ENCODE results near the gene SSBP4. TPM values are rescaled to one million over a fixed set of nuclear protein-coding genes. Genes with fewer than 3 reads are reported as not detected.

The SSBP4 gene
- total and polyA plus RNA-seq, 2 donors (not counting 1 experiment from before 2014, with no cell fraction given): 12.8 to 58.6 TPM

GRCh38 chr19:18461471-18461870, 42.3 kb downstream of the SSBP4 start:
- no peak for DNase-seq (ENCODE audit: low read depth in 2 of 2)
- H3K36me3 ChIP-seq (ENCODE audit: control insufficient read depth, insufficient read depth, low read length): peaks cover 27% of the 10 kb centered on the region
- H2AFZ ChIP-seq (ENCODE audit: low read length): no peak overlapping the region
- TF ChIP-seq EZH2 (IDR thresholded peaks at IDR 0.05; ENCODE audit: low read length, missing control alignments) (no peak), CTCF (conservative IDR thresholded peaks at IDR 0.05 in 1 of 2, IDR thresholded peaks at IDR 0.05 in 1 of 2; ENCODE audit: low read depth in 1 of 2, low read length in 2 of 2) (no peak)
- H3K4me3 ChIP-seq (replicated peaks in 1 of 4; ENCODE audit: control extremely low read depth in 1 of 4, insufficient read depth in 1 of 4, low read depth in 3 of 4, low read length in 4 of 4): no peak overlapping the region
- H3K79me2 ChIP-seq (ENCODE audit: control insufficient read depth, insufficient read depth, low read length): peaks cover 7% of the 10 kb centered on the region
- peak overlapping the region; percentile 96 for H3K27ac ChIP-seq (ENCODE audit: insufficient read depth, low read length)
- no peak overlapping the region for H3K9ac ChIP-seq (ENCODE audit: insufficient read depth, low read length)
- H3K27me3 ChIP-seq (ENCODE audit: control insufficient read depth, insufficient read depth, low read length): no peaks in the 10 kb centered on the region
- no peaks in the 10 kb centered on the region for H3K9me3 ChIP-seq (ENCODE audit: control insufficient read depth, insufficient read depth, low read depth, low read length)
- H3K4me1 ChIP-seq (ENCODE audit: control insufficient read depth, extremely low read depth, insufficient read depth, low read length): peaks cover 37% of the 10 kb centered on the region
- H3K4me2 ChIP-seq (ENCODE audit: extremely low read depth, insufficient read depth, low read length): no peak overlapping the region
- no peaks in the 10 kb centered on the region for H4K20me1 ChIP-seq (ENCODE audit: control insufficient read depth, extremely low read depth, insufficient read depth, low read length)

- H3K9me3 ChIP-seq (ENCODE audit: control insufficient read depth, insufficient read depth, low read depth, low read length): no peaks in the 10 kb centered on the region
- peaks cover 38% of the 10 kb centered on the region for H3K4me1 ChIP-seq (ENCODE audit: control insufficient read depth, extremely low read depth, insufficient read depth, low read length)
- no peaks in the 10 kb centered on the region for H4K20me1 ChIP-seq (ENCODE audit: control insufficient read depth, extremely low read depth, insufficient read depth, low read length)
- peak overlapping the region; percentile 46 for H3K4me2 ChIP-seq (ENCODE audit: extremely low read depth, insufficient read depth, low read length)
- peaks cover 22% of the 10 kb centered on the region for H3K79me2 ChIP-seq (ENCODE audit: control insufficient read depth, insufficient read depth, low read length)
- H3K27ac ChIP-seq (ENCODE audit: insufficient read depth, low read length): peak overlapping the region; percentile 68
- H3K4me3 ChIP-seq (replicated peaks in 1 of 4; ENCODE audit: control extremely low read depth in 1 of 4, insufficient read depth in 1 of 4, low read depth in 3 of 4, low read length in 4 of 4): no peak overlapping the region
- no peaks in the 10 kb centered on the region for H3K27me3 ChIP-seq (ENCODE audit: control insufficient read depth, insufficient read depth, low read length)
- H3K9ac ChIP-seq (ENCODE audit: insufficient read depth, low read length): peak overlapping the region; percentile 38
- peak; percentile 94 to 98 for DNase-seq (ENCODE audit: low read depth in 2 of 2)
- no peak overlapping the region for H2AFZ ChIP-seq (ENCODE audit: low read length)
- H3K36me3 ChIP-seq (ENCODE audit: control insufficient read depth, insufficient read depth, low read length): peaks cover 24% of the 10 kb centered on the region
- no peak for TF ChIP-seq CTCF (conservative IDR thresholded peaks at IDR 0.05 in 1 of 2, IDR thresholded peaks at IDR 0.05 in 1 of 2; ENCODE audit: low read depth in 1 of 2, low read length in 2 of 2)
These were observed 45.4 kb downstream of the SSBP4 start for GRCh38 chr19:18464646-18465045.

GRCh38 chr19:18465214-18465963, 46.2 kb downstream of the SSBP4 start:
- Histone ChIP-seq H3K9ac (ENCODE audit: insufficient read depth, low read length) (peak overlapping the region; percentile 38), H3K27ac (ENCODE audit: insufficient read depth, low read length) (peak overlapping the region; percentile 68), H3K79me2 (ENCODE audit: control insufficient read depth, insufficient read depth, low read length) (peaks cover 22% of the 10 kb centered on the region), H3K27me3 (ENCODE audit: control insufficient read depth, insufficient read depth, low read length) (no peaks in the 10 kb centered on the region), H3K36me3 (ENCODE audit: control insufficient read depth, insufficient read depth, low read length) (peaks cover 21% of the 10 kb centered on the region), H4K20me1 (ENCODE audit: control insufficient read depth, extremely low read depth, insufficient read depth, low read length) (no peaks in the 10 kb centered on the region), H3K4me3 (replicated peaks in 1 of 4; ENCODE audit: control extremely low read depth in 1 of 4, insufficient read depth in 1 of 4, low read depth in 3 of 4, low read length in 4 of 4) (no peak overlapping the region), H3K9me3 (ENCODE audit: control insufficient read depth, insufficient read depth, low read depth, low read length) (no peaks in the 10 kb centered on the region), H3K4me1 (ENCODE audit: control insufficient read depth, extremely low read depth, insufficient read depth, low read length) (peaks cover 35% of the 10 kb centered on the region), H3K4me2 (ENCODE audit: extremely low read depth, insufficient read depth, low read length) (peak overlapping the region; percentile 46), H2AFZ (ENCODE audit: low read length) (no peak overlapping the region)
- DNase-seq (ENCODE audit: low read depth in 2 of 2): no peak
- TF ChIP-seq CTCF (conservative IDR thresholded peaks at IDR 0.05 in 1 of 2, IDR thresholded peaks at IDR 0.05 in 1 of 2; ENCODE audit: low read depth in 1 of 2, low read length in 2 of 2) (no peak), EZH2 (IDR thresholded peaks at IDR 0.05; ENCODE audit: low read length, missing control alignments) (no peak)
